Measurements from ENCODE around the gene TTC7B. TPM values are rescaled to one million over a fixed set of nuclear protein-coding genes. Genes with fewer than 3 reads are reported as not detected.
"Not testable (repeated sequence)": the region's sequence is repeated elsewhere in the genome, so short reads cannot be mapped to it uniquely, and the experiment has no call there.

The TTC7B gene
- total and polyA plus RNA-seq, 7 donors = 5.5 to 70.9 (median 46.8) TPM

GRCh38 chr14:90848944-90849731 is 32.9 kb upstream of the TTC7B start:
- Histone ChIP-seq H3K36me3 (no peaks in the 10 kb centered on the region), H3K4me1 (no peaks in the 10 kb centered on the region), H3K27me3 (no peaks in the 10 kb centered on the region), H3K27ac (no peak overlapping the region), H3K4me3 (no peak overlapping the region), H3K9me3 (no peaks in the 10 kb centered on the region)
- 94 to 96% methylated on average over 17 of the region's 17 CpGs for WGBS, 2 donors
- no peak for DNase-seq
- TF ChIP-seq EP300 (IDR thresholded peaks at IDR 0.05) (no peak), POLR2AphosphoS5 (IDR thresholded peaks at IDR 0.05) (no peak), POLR2A (IDR thresholded peaks at IDR 0.05) (no peak)
- TF ChIP-seq, protein P1, sequence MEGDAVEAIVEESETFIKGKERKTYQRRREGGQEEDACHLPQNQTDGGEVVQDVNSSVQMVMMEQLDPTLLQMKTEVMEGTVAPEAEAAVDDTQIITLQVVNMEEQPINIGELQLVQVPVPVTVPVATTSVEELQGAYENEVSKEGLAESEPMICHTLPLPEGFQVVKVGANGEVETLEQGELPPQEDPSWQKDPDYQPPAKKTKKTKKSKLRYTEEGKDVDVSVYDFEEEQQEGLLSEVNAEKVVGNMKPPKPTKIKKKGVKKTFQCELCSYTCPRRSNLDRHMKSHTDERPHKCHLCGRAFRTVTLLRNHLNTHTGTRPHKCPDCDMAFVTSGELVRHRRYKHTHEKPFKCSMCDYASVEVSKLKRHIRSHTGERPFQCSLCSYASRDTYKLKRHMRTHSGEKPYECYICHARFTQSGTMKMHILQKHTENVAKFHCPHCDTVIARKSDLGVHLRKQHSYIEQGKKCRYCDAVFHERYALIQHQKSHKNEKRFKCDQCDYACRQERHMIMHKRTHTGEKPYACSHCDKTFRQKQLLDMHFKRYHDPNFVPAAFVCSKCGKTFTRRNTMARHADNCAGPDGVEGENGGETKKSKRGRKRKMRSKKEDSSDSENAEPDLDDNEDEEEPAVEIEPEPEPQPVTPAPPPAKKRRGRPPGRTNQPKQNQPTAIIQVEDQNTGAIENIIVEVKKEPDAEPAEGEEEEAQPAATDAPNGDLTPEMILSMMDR (IDR thresholded peaks at IDR 0.05) = no peak
- intact Hi-C loops (cut with DNase I) = no loop called here

- intact Hi-C loops (cut with DNase I) = no loop called here
- Histone ChIP-seq H3K36me3 (no peaks in the 10 kb centered on the region), H3K4me3 (no peak overlapping the region), H3K9me3 (no peaks in the 10 kb centered on the region), H3K27ac (no peak overlapping the region), H3K4me1 (no peaks in the 10 kb centered on the region), H3K27me3 (no peaks in the 10 kb centered on the region)
- no peak for DNase-seq
- no peak for TF ChIP-seq EP300 (IDR thresholded peaks at IDR 0.05)
- TF ChIP-seq POLR2A (IDR thresholded peaks at IDR 0.05) = no peak
- no peak for TF ChIP-seq POLR2AphosphoS5 (IDR thresholded peaks at IDR 0.05)
- TF ChIP-seq, protein P1 (IDR thresholded peaks at IDR 0.05) = no peak
- 93 to 96% methylated on average over 4 of the region's 4 CpGs for WGBS, 2 donors
These were observed 30.3 kb upstream of the TTC7B start for GRCh38 chr14:90846511-90846910.

DNA sequence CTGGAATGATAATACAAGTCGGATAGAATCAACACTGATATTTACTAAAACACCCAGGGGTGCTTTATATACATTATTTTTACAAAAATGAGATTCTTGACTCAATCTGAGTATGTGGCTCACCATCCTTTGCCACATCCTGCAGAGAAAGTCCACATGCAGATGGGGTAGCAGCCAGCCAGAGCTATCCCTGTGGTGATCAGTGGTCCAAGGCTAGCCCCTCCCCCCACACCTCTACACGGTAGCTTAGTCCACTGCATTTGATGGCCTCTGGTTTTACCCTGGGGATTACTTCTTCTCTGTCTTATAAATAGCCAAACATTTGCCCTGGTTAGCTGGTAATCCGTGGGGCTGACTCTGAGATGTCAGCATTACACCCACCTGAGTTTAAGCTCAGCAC is 28.1 kb upstream of the TTC7B start:
- intact Hi-C loops (cut with DNase I) = no loop called here

GRCh38 chr14:90842726-90843125 is 26.5 kb upstream of the TTC7B start:
- Histone ChIP-seq H3K4me1 (no peaks in the 10 kb centered on the region), H3K27ac (no peak overlapping the region), H3K27me3 (no peaks in the 10 kb centered on the region), H3K9me3 (no peaks in the 10 kb centered on the region), H3K4me3 (no peak overlapping the region), H3K36me3 (no peaks in the 10 kb centered on the region)
- TF ChIP-seq, protein P1 (IDR thresholded peaks at IDR 0.05) = no peak
- TF ChIP-seq POLR2A (IDR thresholded peaks at IDR 0.05) (no peak), POLR2AphosphoS5 (IDR thresholded peaks at IDR 0.05) (no peak)
- intact Hi-C loops (cut with DNase I) = no loop called here
- WGBS, 2 donors = 55 to 72% methylated on average over 6 of the region's 6 CpGs
- DNase-seq = no peak

More for the DNA sequence above, 28.1 kb upstream of the TTC7B start:
- Histone ChIP-seq H3K4me3 (no peak overlapping the region), H3K4me1 (no peaks in the 10 kb centered on the region), H3K36me3 (no peaks in the 10 kb centered on the region), H3K27me3 (no peaks in the 10 kb centered on the region), H3K9me3 (no peaks in the 10 kb centered on the region), H3K27ac (no peak overlapping the region)
- TF ChIP-seq, protein P1 (IDR thresholded peaks at IDR 0.05) = no peak
- TF ChIP-seq POLR2A (IDR thresholded peaks at IDR 0.05) (no peak), POLR2AphosphoS5 (IDR thresholded peaks at IDR 0.05) (no peak), EP300 (IDR thresholded peaks at IDR 0.05) (no peak)
- WGBS, 2 donors = 62 to 72% methylated on average over 3 of the region's 3 CpGs
- DNase-seq = no peak

DNA sequence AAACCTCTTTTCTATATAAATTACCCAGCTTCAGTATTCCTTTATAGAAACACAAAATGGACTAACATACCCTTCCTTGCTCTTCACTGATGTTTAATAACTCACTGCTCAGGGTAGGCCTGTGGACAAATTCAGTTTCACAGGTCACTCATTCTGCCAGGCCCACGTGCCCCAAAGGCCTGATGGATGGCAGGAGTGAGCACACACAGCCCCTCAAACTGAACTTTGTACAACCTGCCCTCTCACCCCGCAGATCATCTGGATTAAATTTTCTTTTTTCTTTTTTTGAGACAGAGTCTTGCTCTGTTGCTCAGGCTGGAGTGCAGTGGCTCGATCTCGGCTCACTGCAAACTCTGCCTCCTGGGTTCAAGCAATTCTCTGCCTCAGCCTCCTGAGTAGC is 24.4 kb upstream of the TTC7B start:
- intact Hi-C loops (cut with DNase I); H3K9me3 ChIP-seq; DNase-seq; H3K36me3 ChIP-seq; H3K4me1 ChIP-seq; H3K27me3 ChIP-seq; H3K27ac ChIP-seq; H3K4me3 ChIP-seq: not testable (repeated sequence)
- WGBS, 2 donors = 92 to 95% methylated on average over 4 of the region's 4 CpGs
